NCI-H1048 (cell line): ENCODE data around the gene S1PR4.

Experiments used
- DNase-seq: peaks from one replicate; lab custom pipeline; 2025; lab: John Stamatoyannopoulos, UW

S1PR4 gene

GRCh38 chr19:3178377-3178972 lies at the start of gene S1PR4:
TSS of gene S1PR4 (plus strand) at chr19:3178769. CDS start at chr19:3178793, 24 bp downstream.
- no peak for DNase-seq

- DNase-seq: no peak
Measured at GRCh38 chr19:3129112-3129511, 49.5 kb upstream of the S1PR4 start.

- DNase-seq: no peak
Measured at GRCh38 chr19:3131168-3131567, 47.4 kb upstream of the S1PR4 start.

- no peak for DNase-seq
Measured at GRCh38 chr19:3132971-3133792, 45.4 kb upstream of the S1PR4 start.

GRCh38 chr19:3133793-3134116 lies 44.8 kb upstream of the S1PR4 start:
- DNase-seq: no peak

- no peak for DNase-seq
Measured at GRCh38 chr19:3135961-3136683, 42.4 kb upstream of the S1PR4 start, which contains the start of gene GNA15. TSS of gene GNA15 (plus strand) at chr19:3136033. CDS start at chr19:3136451, 418 bp downstream.

GRCh38 chr19:3136684-3137055 lies 41.9 kb upstream of the S1PR4 start:
- DNase-seq: no peak

- DNase-seq: no peak
Measured at GRCh38 chr19:3137119-3137518, 41.5 kb upstream of the S1PR4 start.

- no peak for DNase-seq
Measured at GRCh38 chr19:3138268-3138667, 40.3 kb upstream of the S1PR4 start.

GRCh38 chr19:3140667-3141038 lies 37.9 kb upstream of the S1PR4 start:
- DNase-seq: no peak

- no peak for DNase-seq
Measured at GRCh38 chr19:3142292-3142670, 36.3 kb upstream of the S1PR4 start.

GRCh38 chr19:3142781-3143337 lies 35.7 kb upstream of the S1PR4 start:
- no peak for DNase-seq

- DNase-seq: no peak
Measured at GRCh38 chr19:3145909-3146676, 32.5 kb upstream of the S1PR4 start.

GRCh38 chr19:3146677-3147100 lies 31.9 kb upstream of the S1PR4 start:
- no peak for DNase-seq

- DNase-seq: no peak
Measured at GRCh38 chr19:3148503-3148902, 30.1 kb upstream of the S1PR4 start.

- DNase-seq: no peak
Measured at GRCh38 chr19:3149089-3149488, 29.5 kb upstream of the S1PR4 start.

GRCh38 chr19:3149526-3150505 lies 28.8 kb upstream of the S1PR4 start:
- DNase-seq: no peak

- DNase-seq: no peak
Measured at GRCh38 chr19:3150739-3151329, 27.7 kb upstream of the S1PR4 start.

- no peak for DNase-seq
Measured at GRCh38 chr19:3151563-3152418, 26.8 kb upstream of the S1PR4 start.

- DNase-seq: no peak
Measured at GRCh38 chr19:3152419-3152780, 26.2 kb upstream of the S1PR4 start.
